Suprapubic skin (tissue), 4 donors: ENCODE measurements around the gene MYB.

Experiments used
- CTCF ChIP-seq, 2 donors: fragments of 200-600 bp in 1 of 2; fragments of 450-650 bp in 1 of 2; sonication (generic) in 1 of 2; IDR thresholded peaks; one replicate each; pipeline ENCODE4 v1.5.1; 2016 to 2019; ENCODE audit warnings: antibody characterized with exemption in 2 of 2, mild to moderate bottlenecking in 1 of 2, moderate library complexity in 1 of 2
- EP300 ChIP-seq: sonication (generic); formaldehyde crosslinking; IDR thresholded peaks from one replicate; pipeline ENCODE4 v1.6.1; 2017; ENCODE audit warnings: antibody characterized with exemption
- POLR2A ChIP-seq, 2 donors: fragments of 450-650 bp; IDR thresholded peaks; one replicate each; pipeline ENCODE4 v1.6.1; 2017; ENCODE audit warnings: antibody characterized with exemption in 2 of 2, mild to moderate bottlenecking in 2 of 2, moderate library complexity in 2 of 2
- POLR2AphosphoS5 ChIP-seq, 3 donors: sonication (generic); formaldehyde crosslinking; IDR thresholded peaks; one replicate each; pipeline ENCODE4 v1.6.1; 2017; ENCODE audit warnings: antibody characterized with exemption in 3 of 3

GRCh38 chr6:135183532-135184440, 2.7 kb downstream of the MYB start:
- TF ChIP-seq CTCF (IDR thresholded peaks at IDR 0.05) (peak in 1 of 2 donors; percentile 50), POLR2A (IDR thresholded peaks at IDR 0.05) (no peak), POLR2AphosphoS5 (IDR thresholded peaks at IDR 0.05) (no peak), EP300 (no peak)
